Activated CD4-positive, alpha-beta T cell treated with anti-CD3 and anti-CD28 coated beads, Interleukin-2, amount 50 U/mL, for 48 hours (primary cell): ENCODE results near the gene YWHAE.
"Not testable (repeated sequence)": the region's sequence is repeated elsewhere in the genome, so short reads cannot be mapped to it uniquely, and the experiment has no call there.

Source experiments
- DNase-seq, 2 experiments: peaks; one replicate each; pipeline ENCODE4 v3.0.0-alpha.2; 2020

The YWHAE gene

DNA sequence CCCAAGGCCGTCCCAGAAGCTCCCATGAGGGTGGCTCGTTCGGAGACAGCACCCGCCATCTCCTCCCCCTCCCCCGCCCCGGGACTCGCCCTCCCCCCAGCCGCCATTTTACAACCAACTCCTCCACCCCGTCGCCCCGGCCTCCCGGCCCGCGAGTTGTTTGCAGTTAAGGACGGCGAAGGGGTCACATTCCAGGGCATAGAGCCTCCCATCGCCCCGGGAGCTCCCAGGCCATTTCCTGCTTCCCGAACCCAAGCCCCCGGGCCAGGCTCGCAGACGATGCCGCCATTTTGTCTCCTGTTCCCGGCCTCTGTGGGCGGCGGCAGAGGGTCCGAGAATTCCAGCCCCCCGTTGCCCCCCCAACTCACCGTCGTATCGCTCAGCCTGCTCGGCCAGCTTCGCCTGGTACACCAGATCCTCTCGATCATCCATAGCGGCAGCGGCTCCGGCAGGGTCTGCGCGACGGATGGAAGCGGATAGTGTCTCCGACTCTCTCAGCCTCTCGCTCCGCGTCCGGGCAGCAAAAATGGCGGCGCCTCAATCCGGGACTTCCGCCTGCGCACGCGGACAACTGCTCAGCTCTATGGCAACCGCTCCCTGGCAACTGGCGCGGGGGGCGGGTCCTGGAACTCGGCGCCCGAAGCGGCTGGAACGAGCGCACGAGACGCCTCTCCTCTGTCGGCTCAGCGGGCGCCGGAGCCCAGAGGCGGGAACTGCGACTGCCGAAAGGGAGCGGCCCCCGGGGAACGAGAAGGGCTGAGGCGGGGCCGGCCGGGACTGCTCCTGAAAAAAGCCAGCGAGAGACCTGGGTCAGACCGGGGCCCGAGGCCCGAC lies at the start of gene YWHAE:
TSS of gene YWHAE (minus strand) at position 544 of the 834 bp plus-strand sequence. CDS start at position 432, 112 bp downstream.
- peak; percentile 97 to 98 for DNase-seq

DNA sequence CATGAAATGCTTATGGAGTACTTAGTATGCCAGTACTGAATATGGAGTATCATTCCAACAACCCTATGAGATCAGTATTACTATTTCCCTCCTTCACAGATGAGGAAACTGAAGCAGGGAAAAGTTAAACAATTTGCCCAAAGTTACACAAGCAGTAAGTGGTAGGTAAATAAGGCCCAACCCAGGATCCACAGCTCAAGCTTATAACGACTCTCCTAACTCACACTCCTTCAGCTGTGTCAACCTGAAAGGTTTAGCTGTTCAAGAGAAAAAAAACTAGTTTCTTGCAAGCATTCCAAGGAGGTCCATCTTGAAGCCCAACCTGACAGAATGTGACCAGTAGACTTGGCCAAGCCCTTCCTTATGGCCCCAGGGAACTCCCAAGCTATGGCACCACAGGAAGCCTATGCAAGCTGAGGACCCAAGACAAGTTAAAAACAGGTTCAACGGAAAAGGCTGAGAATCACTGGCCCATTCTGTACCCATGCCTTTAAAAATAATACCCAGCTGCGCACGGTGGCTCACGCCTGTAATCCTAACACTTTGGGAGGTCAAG lies 49.5 kb upstream of the YWHAE start:
- no peak for DNase-seq

GRCh38 chr17:1447052-1447451 lies 47.0 kb upstream of the YWHAE start:
- DNase-seq, result no peak

DNA sequence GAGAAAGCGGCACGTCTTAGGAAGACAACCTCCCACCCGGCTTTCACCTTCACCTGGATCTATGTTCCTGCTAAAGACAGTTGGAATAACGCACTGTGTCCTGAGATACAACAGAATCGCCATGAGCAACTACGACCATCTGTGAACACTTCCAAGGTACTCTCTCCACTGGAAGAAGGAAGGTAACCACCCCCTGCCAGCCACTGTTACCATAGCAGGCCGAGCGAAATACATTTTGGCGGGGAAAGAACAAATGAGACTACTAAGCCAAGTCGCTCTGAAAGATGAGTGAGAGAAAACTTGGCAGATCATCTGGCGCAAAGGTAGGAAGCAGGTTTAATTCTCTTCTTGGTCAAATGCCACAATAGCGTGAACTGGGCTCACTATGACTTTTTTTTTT lies 46.2 kb upstream of the YWHAE start:
- no peak for DNase-seq

DNA sequence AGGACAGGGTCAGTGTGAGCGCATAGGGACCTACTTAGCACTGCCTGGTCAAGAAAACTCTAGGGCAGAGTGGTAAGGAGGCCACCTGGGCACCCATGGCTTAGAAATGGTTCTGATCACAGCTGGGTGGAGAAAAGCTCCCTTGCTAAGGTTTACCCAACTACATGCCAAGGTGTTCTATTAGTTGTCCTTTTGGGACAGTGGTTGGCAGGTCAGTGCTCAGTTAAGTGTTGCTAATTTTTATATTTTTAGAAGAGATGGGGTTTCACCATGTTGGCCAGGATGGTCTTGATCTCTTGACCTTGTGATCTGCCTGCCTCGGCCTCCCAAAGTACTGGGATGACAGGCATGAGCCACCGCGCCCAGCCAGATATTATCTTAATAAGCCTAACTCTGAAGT lies 45.7 kb upstream of the YWHAE start:
- not testable (repeated sequence) for DNase-seq

- not testable (repeated sequence) for DNase-seq
These were observed 42.7 kb upstream of the YWHAE start for GRCh38 chr17:1442721-1443120.

GRCh38 chr17:1442187-1442586 lies 42.2 kb upstream of the YWHAE start:
- DNase-seq, result no peak

DNA sequence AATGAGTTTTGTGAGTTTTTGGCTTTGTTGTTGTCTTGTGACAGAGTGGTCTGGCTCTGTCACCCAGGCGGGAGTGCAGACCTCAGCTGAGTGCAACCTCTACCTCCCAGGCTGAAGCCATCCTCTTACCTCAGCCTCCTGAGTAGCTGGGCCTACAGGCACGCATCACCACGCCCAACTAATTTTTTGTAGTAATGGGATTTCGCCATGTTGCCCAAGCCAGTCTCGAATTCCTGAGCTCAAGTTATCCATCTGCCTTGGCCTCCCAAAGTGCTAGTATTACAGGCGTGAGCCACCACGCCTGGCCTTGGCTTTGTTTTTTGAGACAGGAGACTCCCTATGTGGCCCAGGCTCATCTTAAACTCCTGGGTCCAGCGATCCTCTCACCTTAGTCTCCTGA lies 40.9 kb upstream of the YWHAE start:
- DNase-seq, result no peak

DNA sequence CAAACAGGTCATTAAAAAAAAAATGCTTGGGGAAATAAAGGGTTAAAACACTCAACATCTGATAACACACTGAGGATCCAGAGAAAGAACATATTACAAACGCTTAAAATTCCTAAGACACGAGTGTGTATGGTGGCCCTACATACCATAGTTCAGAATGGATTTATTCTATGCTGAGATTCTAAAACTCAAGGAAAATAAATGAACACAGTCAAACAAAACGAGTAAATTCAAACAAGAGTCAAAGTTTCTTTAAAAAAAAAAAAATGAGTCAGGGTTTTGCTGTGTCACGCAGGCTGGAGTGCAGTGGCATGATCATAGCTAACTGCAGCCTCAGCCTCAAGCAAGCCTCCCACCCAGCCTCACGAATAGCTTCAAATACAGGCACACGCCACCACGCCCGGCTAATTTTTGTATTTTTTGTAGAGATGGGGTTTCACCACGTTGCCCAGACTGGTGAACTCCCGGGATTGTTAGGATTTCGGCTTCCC lies 38.6 kb upstream of the YWHAE start:
- DNase-seq, result no peak

GRCh38 chr17:1435326-1435725 lies 35.3 kb upstream of the YWHAE start:
- no peak for DNase-seq

GRCh38 chr17:1434150-1434549 lies 34.1 kb upstream of the YWHAE start:
- no peak for DNase-seq

DNA sequence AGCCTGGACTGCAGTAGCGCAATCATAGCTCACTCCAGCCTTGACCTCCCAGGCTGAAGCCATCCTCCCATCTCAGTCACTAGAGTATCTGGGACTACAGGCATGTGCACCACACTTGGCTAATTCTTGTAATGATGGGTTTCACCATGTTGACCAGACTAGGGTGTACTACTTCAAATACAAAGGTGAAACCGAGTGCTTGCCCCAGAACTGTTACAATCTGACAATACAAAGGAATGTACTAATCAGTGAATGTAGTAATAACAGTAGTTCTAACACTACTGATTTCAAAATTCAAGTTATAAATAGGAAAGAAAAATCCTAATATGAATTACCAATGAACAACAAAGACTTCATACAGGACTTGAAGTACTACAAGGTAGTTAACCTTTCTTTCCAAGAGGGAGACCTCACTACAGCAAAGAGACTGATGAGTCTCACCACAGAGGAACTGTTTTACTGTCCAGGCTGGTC lies 31.6 kb upstream of the YWHAE start:
- DNase-seq, result peak in 1 of 2 experiments; percentile 13

- no peak for DNase-seq
These were observed 23.6 kb upstream of the YWHAE start for GRCh38 chr17:1423456-1424135.

DNA sequence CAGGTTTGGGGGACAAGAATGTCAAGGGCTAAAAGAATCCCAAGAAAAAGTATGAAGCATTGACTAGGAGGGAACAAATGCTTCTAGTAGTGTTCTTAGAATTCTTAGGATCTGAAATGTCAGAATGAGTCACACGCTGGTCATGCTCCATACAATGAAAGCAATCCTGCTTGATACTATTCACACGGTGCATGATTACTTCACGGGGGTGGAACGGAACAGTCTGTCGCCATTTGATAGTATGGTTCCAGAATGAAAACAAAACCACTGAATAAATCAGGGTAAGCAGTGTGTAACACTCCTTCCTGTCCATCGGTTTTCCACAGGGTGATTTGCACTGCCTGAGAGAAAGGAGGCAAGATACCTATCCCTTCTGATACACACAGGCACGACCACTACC lies 22.9 kb upstream of the YWHAE start:
- DNase-seq, result peak in 1 of 2 experiments; percentile 24

DNA sequence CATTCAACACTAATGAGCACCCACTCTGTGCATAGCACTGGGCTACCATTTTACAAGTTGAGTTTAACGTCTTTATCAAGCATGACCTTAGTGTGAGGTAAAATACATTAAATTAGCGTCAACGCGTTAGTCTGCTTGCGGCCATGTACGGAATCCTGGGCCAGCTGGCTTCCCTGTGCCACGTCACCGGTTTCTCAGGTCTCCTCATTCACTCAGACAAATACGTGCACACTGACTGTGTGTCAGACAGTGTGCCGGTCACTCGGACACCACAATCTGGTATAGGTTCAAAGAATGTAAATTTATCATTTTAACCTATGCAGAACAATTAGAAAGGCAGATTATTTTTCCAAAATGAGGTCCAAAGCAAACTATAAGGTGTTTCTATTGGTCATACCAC lies 21.4 kb upstream of the YWHAE start:
- no peak for DNase-seq

- DNase-seq, result no peak
These were observed 21.0 kb upstream of the YWHAE start for GRCh38 chr17:1420981-1421380.

- DNase-seq, result no peak
These were observed 20.1 kb upstream of the YWHAE start for GRCh38 chr17:1420163-1420562.

- DNase-seq, result not testable (repeated sequence)
These were observed 18.5 kb upstream of the YWHAE start for GRCh38 chr17:1418476-1418875.

DNA sequence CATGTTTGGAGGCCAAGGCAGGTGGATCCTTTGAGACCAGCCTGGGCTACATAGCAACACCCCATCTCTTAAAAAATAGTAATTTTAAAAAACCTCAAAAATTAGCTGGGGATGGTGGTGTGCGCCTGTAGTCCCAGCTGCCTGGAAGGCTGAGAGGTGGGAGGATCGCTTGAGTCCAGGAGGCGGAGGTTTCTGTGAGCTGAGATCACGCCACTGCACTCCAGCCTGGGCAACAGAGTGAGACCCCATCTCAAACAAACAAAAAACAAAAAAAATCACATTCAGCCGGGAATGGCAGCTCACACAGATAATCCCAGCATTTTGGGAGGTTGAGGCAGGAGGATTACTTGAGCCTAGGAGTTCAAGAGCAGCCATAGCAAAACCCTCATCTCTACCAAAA lies 16.4 kb upstream of the YWHAE start:
- no peak for DNase-seq

DNA sequence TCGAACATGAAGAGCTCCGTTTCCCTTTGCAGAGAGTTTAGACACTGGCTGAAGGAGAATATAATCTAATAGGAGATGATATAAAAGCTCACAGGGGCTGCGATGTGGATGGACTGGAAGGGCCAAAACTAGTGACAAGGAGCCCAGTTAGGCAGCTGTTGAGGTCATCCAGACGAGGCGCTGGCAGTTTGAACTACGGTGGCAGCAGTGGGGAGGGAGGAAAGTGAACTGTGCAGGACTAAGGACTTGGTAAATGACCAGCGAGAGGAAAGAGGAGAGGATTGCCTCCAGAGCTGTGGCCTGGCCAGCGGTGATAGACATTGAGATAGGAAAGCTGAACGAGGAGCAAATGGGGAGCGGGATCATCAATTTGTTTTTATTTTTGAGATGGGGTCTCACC lies 14.6 kb upstream of the YWHAE start:
- DNase-seq, result no peak

DNA sequence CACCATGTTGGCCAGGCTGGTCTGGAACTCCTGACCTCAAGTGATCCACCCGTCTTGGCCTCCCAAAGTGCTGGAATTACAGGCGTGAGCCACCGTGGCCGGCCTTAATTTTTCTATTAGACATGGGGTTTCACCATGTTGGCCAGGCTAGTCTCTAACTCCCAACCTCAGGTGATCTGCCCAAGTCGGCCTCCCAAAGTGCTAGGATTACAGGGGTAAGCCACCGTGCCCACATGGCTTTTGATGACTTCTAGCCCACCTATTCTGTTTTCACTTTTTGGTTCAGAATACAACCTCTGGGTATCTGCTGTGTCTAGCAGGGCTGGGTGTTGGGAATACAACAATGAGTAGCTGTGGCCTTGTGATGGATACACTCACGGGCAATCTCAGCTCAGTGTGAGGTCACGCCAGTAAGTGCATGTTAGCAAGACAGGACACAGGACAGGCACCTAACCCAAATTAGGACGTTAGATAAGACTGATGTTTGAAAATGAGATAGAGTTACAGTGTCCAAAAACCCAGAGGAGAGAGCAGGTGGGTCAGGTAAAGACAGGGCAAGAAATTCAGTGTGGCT lies 14.1 kb upstream of the YWHAE start:
- DNase-seq, result no peak

- DNase-seq, result no peak
These were observed 13.3 kb upstream of the YWHAE start for GRCh38 chr17:1413281-1413791.
